Measurements from ENCODE around the gene NFATC1.

NFATC1 gene

DNA sequence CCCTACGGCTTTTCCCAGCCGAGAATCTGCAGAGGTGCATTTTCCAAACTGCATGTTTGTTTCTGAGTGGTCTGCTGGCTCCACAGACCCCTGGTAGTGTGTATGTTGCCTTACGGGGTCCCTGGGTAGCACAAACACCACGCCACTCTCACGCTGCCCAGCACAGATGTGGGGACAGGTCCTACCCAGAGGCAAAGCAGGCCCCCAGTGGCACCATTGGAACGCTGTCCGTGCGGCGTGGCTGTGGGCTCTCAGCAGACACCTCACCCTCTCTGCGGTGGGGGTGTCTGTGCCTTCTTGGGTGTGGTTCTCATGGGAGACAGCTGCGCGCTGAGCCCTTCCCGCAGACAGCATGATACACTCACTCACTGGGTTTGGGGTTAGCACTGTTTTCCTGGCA is 137.4 kb downstream of the NFATC1 start:
- TF ChIP-seq, protein P1, sequence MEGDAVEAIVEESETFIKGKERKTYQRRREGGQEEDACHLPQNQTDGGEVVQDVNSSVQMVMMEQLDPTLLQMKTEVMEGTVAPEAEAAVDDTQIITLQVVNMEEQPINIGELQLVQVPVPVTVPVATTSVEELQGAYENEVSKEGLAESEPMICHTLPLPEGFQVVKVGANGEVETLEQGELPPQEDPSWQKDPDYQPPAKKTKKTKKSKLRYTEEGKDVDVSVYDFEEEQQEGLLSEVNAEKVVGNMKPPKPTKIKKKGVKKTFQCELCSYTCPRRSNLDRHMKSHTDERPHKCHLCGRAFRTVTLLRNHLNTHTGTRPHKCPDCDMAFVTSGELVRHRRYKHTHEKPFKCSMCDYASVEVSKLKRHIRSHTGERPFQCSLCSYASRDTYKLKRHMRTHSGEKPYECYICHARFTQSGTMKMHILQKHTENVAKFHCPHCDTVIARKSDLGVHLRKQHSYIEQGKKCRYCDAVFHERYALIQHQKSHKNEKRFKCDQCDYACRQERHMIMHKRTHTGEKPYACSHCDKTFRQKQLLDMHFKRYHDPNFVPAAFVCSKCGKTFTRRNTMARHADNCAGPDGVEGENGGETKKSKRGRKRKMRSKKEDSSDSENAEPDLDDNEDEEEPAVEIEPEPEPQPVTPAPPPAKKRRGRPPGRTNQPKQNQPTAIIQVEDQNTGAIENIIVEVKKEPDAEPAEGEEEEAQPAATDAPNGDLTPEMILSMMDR (IDR thresholded peaks at IDR 0.05): no peak
- no peak overlapping the region for H3K27ac ChIP-seq
- H3K36me3 ChIP-seq: no peaks in the 10 kb centered on the region
- H3K4me1 ChIP-seq (ENCODE audit: control insufficient read depth in 1 of 2, insufficient read depth in 1 of 2, low read depth in 1 of 2, low read length in 1 of 2): no peaks in the 10 kb centered on the region
- no peaks in the 10 kb centered on the region for H3K9me3 ChIP-seq
- no peak overlapping the region for H3K4me3 ChIP-seq (ENCODE audit: low read depth in 1 of 2, low read length in 1 of 2)
- H3K27me3 ChIP-seq: peaks cover 46% of the 10 kb centered on the region

DNA sequence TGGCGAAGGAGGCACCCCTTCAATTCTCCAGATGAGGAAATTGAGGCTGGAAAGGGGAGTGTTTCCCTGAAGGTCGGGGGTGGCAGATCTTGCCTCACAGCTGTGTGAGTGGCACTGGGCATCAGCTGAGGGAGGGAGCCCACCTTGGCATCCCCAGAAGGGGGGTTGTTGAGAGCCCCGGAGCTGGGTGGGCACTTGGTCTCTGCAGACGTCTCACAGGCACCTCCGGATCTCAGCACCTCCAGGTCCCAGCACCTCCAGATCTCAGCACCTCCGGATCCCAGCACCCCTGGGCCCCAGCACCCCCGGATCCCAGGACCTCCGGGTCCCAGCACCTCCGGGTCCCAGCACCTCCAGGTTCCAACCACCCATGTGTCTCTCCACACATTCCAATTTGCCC is 137.9 kb downstream of the NFATC1 start:
- Histone ChIP-seq H3K4me1 (ENCODE audit: control insufficient read depth in 1 of 2, insufficient read depth in 1 of 2, low read depth in 1 of 2, low read length in 1 of 2) (no peaks in the 10 kb centered on the region), H3K9me3 (no peaks in the 10 kb centered on the region), H3K27ac (no peak overlapping the region), H3K27me3 (peaks cover 46% of the 10 kb centered on the region), H3K4me3 (ENCODE audit: low read depth in 1 of 2, low read length in 1 of 2) (no peak overlapping the region), H3K36me3 (no peaks in the 10 kb centered on the region)
- TF ChIP-seq, protein P1 (IDR thresholded peaks at IDR 0.05): no peak

DNA sequence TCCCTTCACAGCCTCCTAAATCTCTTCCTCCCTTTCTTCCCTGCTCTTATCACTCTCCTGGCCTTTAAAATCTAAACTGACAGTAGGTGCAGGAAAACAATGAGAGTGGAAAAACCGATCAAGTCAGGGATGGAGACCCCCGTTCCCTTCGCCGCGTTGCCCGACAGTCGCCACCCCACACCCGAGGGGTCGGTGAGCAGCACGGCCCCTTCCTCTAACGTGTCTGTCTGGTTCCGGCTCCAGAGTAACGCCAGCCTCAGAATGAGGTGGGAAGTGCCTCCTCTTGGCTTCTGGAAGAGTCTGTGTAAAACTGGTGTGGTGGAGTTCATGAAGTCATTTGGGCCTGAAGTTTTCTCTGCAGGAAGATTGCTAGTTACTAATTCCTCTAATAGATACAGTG is 138.6 kb downstream of the NFATC1 start:
- Histone ChIP-seq H3K27me3 (peaks cover 46% of the 10 kb centered on the region), H3K27ac (no peak overlapping the region)

DNA sequence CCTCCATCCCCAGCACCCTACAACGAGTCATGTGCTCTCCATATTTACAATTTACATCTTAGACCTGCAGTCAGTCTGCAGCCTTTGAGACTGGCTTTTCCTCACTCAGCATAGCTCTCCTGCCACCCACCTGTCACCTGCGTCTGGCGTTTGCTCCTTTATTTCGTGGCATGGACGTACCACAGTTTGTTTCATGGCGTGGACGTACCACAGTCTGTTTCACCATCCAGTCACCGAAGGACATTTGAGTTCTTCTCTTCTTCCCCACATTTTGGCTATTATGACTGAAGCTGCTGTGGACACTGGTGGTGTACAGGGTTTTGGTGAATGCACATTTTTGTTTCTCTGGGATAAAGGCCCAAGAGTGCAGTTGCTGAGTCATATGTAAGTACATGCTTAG is 142.0 kb downstream of the NFATC1 start:
- H3K9me3 ChIP-seq: no peaks in the 10 kb centered on the region

More for the DNA sequence above, 138.6 kb downstream of the NFATC1 start:
- no peaks in the 10 kb centered on the region for H3K36me3 ChIP-seq
- no peaks in the 10 kb centered on the region for H3K4me1 ChIP-seq (ENCODE audit: control insufficient read depth in 1 of 2, insufficient read depth in 1 of 2, low read depth in 1 of 2, low read length in 1 of 2)
- TF ChIP-seq, protein P1 (IDR thresholded peaks at IDR 0.05): no peak
- no peaks in the 10 kb centered on the region for H3K9me3 ChIP-seq
- H3K4me3 ChIP-seq (ENCODE audit: low read depth in 1 of 2, low read length in 1 of 2): no peak overlapping the region

DNA sequence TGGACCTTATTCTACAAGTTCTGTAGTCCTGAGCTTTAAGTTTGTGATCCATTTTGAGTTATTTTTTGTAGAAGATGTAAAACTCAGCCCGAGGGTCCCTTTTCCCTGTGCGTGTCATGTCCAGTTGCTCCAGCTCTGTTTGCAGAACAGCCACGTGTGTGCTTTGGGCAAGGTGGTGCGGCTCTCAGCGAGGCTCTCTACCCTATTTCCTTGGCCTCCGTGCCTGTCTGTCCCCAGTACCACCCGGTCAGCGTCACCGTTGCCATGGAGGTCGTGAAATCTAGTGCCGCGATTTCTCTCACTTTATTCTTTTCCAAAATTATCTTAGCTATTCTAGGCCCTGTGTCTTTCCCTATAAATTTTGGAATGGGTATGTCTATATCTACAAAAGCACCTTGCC is 142.9 kb downstream of the NFATC1 start:
- TF ChIP-seq, protein P1 (IDR thresholded peaks at IDR 0.05): no peak
- Histone ChIP-seq H3K36me3 (no peaks in the 10 kb centered on the region), H3K27ac (no peak overlapping the region), H3K9me3 (no peaks in the 10 kb centered on the region), H3K4me3 (ENCODE audit: low read depth in 1 of 2, low read length in 1 of 2) (no peak overlapping the region), H3K4me1 (ENCODE audit: control insufficient read depth in 1 of 2, insufficient read depth in 1 of 2, low read depth in 1 of 2, low read length in 1 of 2) (no peaks in the 10 kb centered on the region), H3K27me3 (peaks cover 20% of the 10 kb centered on the region)

More for the DNA sequence above, 142.0 kb downstream of the NFATC1 start:
- no peaks in the 10 kb centered on the region for H3K36me3 ChIP-seq
- no peak overlapping the region for H3K27ac ChIP-seq
- TF ChIP-seq, protein P1 (IDR thresholded peaks at IDR 0.05): no peak
- H3K4me1 ChIP-seq (ENCODE audit: control insufficient read depth in 1 of 2, insufficient read depth in 1 of 2, low read depth in 1 of 2, low read length in 1 of 2): no peaks in the 10 kb centered on the region
- H3K27me3 ChIP-seq: peaks cover 29% of the 10 kb centered on the region
- H3K4me3 ChIP-seq (ENCODE audit: low read depth in 1 of 2, low read length in 1 of 2): no peak overlapping the region
